Tibial artery (tissue), 4 donors: ENCODE measurements around the gene PAQR3.
"Not testable (repeated sequence)": the region's sequence is repeated elsewhere in the genome, so short reads cannot be mapped to it uniquely, and the experiment has no call there.

Experiments
- DNase-seq, 2 donors: peaks; one replicate each; pipeline ENCODE4 v3.0.0-alpha.2; 2019
- H3K27ac ChIP-seq, 2 donors: fragments of 200-600 bp; sonication (generic) in 1 of 2; 1 replicate in 1 of 2; 2 replicates in 1 of 2; pipeline ENCODE4 v1.5.1; 2018 to 2019; ENCODE audit warnings: mild to moderate bottlenecking in 1 of 2
- H3K27me3 ChIP-seq, 2 donors: fragments of 200-600 bp; sonication (generic) in 1 of 2; one replicate each; pipeline versions ENCODE4 v1.5.1 to v1.6.0; 2016 to 2019
- H3K36me3 ChIP-seq, 3 donors: fragments of 200-600 bp; sonication (generic) in 2 of 3; one replicate each; pipeline ENCODE4 v1.5.1; 2016 to 2019; ENCODE audit warnings: mild to moderate bottlenecking in 2 of 3
- H3K4me1 ChIP-seq, 4 donors: fragments of 200-600 bp; sonication (generic) in 2 of 4; 1 replicate in 3 of 4; 2 replicates in 1 of 4; pipeline ENCODE4 v1.5.1; 2016 to 2019
- H3K4me3 ChIP-seq, 2 donors: fragments of 200-600 bp; sonication (generic) in 1 of 2; 1 replicate in 1 of 2; 2 replicates in 1 of 2; pipeline ENCODE4 v1.5.1; 2018 to 2019; ENCODE audit warnings: mild to moderate bottlenecking in 2 of 2
- H3K9me3 ChIP-seq, 3 donors: fragments of 200-600 bp; sonication (generic) in 1 of 3; one replicate each; pipeline ENCODE4 v1.5.1; 2016 to 2019
- CTCF ChIP-seq, 2 experiments: fragments of 200-600 bp in 1 of 2; fragments of 450-650 bp in 1 of 2; IDR thresholded peaks; one replicate each; pipeline ENCODE4 v1.5.1; 2017 to 2019; ENCODE audit warnings: antibody characterized with exemption in 2 of 2, mild to moderate bottlenecking in 1 of 2, moderate library complexity in 1 of 2
- intact Hi-C: fragments of 100-400 bp; cut with DNase I; formaldehyde crosslinking; loops from one replicate; pipeline ENCODE4 v1.15.0; 2023; ENCODE audit warnings: low total_unique reads

The PAQR3 gene

GRCh38 chr4:78928835-78929234 lies 10.4 kb downstream of the PAQR3 start:
- DNase-seq = no peak
- Histone ChIP-seq H3K4me1 (no peaks in the 10 kb centered on the region), H3K27ac (no peak overlapping the region), H3K27me3 (no peaks in the 10 kb centered on the region), H3K36me3 (peaks cover 15 to 42% (median 29%) of the 10 kb centered on the region in 3 donors), H3K9me3 (no peaks in the 10 kb centered on the region), H3K4me3 (no peak overlapping the region)
- TF ChIP-seq CTCF (IDR thresholded peaks at IDR 0.05) = no peak
- intact Hi-C loops = no loop called here

- intact Hi-C loops = no loop called here
- Histone ChIP-seq H3K36me3 (peaks cover 20 to 42% (median 21%) of the 10 kb centered on the region in 3 donors), H3K4me3 (no peak overlapping the region), H3K27me3 (no peaks in the 10 kb centered on the region), H3K4me1 (peaks cover 0 to 5% (median 0%) of the 10 kb centered on the region in 4 donors), H3K27ac (no peak overlapping the region), H3K9me3 (no peaks in the 10 kb centered on the region)
- no peak for TF ChIP-seq CTCF (IDR thresholded peaks at IDR 0.05)
- DNase-seq = no peak
Measured at GRCh38 chr4:78926826-78927225, 12.4 kb downstream of the PAQR3 start.

- Histone ChIP-seq H3K27me3 (no peaks in the 10 kb centered on the region), H3K4me1 (peaks cover 0 to 5% (median 0%) of the 10 kb centered on the region in 4 donors), H3K27ac (no peak overlapping the region), H3K9me3 (no peaks in the 10 kb centered on the region), H3K4me3 (no peak overlapping the region), H3K36me3 (peaks cover 7 to 31% (median 17%) of the 10 kb centered on the region in 3 donors)
- intact Hi-C loops = no loop called here
- DNase-seq = no peak
- no peak for TF ChIP-seq CTCF (IDR thresholded peaks at IDR 0.05)
Measured at GRCh38 chr4:78923464-78924312, 15.6 kb downstream of the PAQR3 start.

GRCh38 chr4:78922207-78922606 lies 17.0 kb downstream of the PAQR3 start:
- no peak for DNase-seq
- H3K27ac ChIP-seq = no peak overlapping the region
- intact Hi-C loops = no loop called here
- H3K9me3 ChIP-seq = no peaks in the 10 kb centered on the region
- H3K4me3 ChIP-seq = no peak overlapping the region
- no peak for TF ChIP-seq CTCF (IDR thresholded peaks at IDR 0.05)
- H3K27me3 ChIP-seq = no peaks in the 10 kb centered on the region
- peaks cover 0 to 5% (median 0%) of the 10 kb centered on the region in 4 donors for H3K4me1 ChIP-seq
- peaks cover 9 to 23% (median 12%) of the 10 kb centered on the region in 3 donors for H3K36me3 ChIP-seq

- H3K27ac ChIP-seq = no peak overlapping the region
- no peak overlapping the region for H3K4me3 ChIP-seq
- H3K9me3 ChIP-seq = no peaks in the 10 kb centered on the region
- H3K36me3 ChIP-seq = peaks cover 12 to 20% (median 19%) of the 10 kb centered on the region in 3 donors
- intact Hi-C loops = no loop called here
- no peak for TF ChIP-seq CTCF (IDR thresholded peaks at IDR 0.05)
- no peak for DNase-seq
- H3K4me1 ChIP-seq = no peaks in the 10 kb centered on the region
- H3K27me3 ChIP-seq = no peaks in the 10 kb centered on the region
Measured at GRCh38 chr4:78910612-78911011, 28.6 kb downstream of the PAQR3 start.

- peaks cover 12 to 19% (median 16%) of the 10 kb centered on the region in 3 donors for H3K36me3 ChIP-seq
- H3K9me3 ChIP-seq, H3K4me3 ChIP-seq, H3K4me1 ChIP-seq, intact Hi-C loops, DNase-seq, H3K27me3 ChIP-seq, H3K27ac ChIP-seq: not testable (repeated sequence)
Measured at GRCh38 chr4:78908974-78909373, 30.3 kb downstream of the PAQR3 start.
